ENCODE measurements around the gene SPEM2. TPM values are rescaled to one million over a fixed set of nuclear protein-coding genes. Genes with fewer than 3 reads are reported as not detected.

The SPEM2 gene
- total and polyA plus RNA-seq, 7 donors = 0.03 TPM; not detected in 6

DNA sequence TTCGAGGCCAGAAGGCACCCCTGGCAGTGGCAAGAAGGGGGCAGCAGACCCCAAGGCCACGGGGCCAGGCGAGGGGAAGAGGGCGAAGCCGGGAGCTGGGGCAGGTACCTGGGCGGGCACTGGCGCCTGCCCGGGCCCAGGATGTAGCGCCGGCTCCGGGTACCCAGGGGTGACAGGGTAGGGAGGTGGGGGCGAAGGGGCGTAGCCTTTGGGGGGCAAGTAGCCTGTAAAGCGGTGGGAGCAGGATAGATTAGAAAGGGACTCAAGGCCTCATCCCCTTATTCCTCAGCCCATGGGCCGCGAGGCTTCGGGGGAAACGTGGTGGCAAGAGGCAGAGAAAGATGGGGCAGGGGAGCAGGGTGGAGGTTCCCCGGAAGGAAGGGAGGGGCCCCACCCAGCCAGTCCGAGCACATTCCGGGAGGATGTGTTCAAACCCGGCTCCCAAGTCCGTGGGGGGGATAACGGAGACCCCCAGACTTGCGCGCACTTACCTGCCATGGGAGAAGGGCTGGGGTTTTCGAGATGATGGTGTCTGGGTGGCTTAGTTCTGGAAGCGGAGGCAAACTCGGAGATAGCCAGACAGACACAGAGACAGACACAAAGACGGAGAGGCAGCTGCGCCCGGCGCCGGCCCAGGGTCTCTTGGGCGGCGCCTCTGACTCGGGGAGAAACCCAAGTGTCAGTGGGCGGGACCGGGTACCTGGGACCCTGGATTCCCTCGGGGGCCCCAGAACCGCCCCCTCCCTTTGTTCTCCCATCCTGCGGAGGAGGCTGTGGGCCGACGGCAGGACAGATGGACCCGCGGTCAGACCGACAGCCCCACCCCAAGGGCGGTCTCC, 31.6 kb upstream of the SPEM2 start:
- no peaks in the 10 kb centered on the region for H3K27me3 ChIP-seq (ENCODE audit: insufficient read depth in 3 of 3, low read length in 2 of 3)
- H3K27ac ChIP-seq = peak overlapping the region; percentile 91
- ATAC-seq = peak in 3 of 4 donors; percentile 3 to 36 (median 30)
- DNase-seq = peak in 1 of 2 donors; percentile 49
- WGBS, 3 donors = 14 to 19% (median 15%) methylated on average over 35 to 48 of the region's 48 CpGs
- TF ChIP-seq, protein P1, sequence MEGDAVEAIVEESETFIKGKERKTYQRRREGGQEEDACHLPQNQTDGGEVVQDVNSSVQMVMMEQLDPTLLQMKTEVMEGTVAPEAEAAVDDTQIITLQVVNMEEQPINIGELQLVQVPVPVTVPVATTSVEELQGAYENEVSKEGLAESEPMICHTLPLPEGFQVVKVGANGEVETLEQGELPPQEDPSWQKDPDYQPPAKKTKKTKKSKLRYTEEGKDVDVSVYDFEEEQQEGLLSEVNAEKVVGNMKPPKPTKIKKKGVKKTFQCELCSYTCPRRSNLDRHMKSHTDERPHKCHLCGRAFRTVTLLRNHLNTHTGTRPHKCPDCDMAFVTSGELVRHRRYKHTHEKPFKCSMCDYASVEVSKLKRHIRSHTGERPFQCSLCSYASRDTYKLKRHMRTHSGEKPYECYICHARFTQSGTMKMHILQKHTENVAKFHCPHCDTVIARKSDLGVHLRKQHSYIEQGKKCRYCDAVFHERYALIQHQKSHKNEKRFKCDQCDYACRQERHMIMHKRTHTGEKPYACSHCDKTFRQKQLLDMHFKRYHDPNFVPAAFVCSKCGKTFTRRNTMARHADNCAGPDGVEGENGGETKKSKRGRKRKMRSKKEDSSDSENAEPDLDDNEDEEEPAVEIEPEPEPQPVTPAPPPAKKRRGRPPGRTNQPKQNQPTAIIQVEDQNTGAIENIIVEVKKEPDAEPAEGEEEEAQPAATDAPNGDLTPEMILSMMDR (IDR thresholded peaks at IDR 0.05) = no peak
- intact Hi-C loops (cut with DNase I) = loop anchor here (5.0 kb wide), 3 partner anchors 37 to 93 kb away; partner anchors contain the start of genes KCTD11 (in 1 of the 2) and TMEM95 (in 1 of the 2)
- peaks cover 3 to 38% of the 10 kb centered on the region in 2 donors for H3K36me3 ChIP-seq (ENCODE audit: insufficient read depth in 1 of 2, low read depth in 1 of 2)
- no peaks in the 10 kb centered on the region for H3K9me3 ChIP-seq
- H3K4me3 ChIP-seq = peak overlapping the region; percentile 95
- H3K4me1 ChIP-seq = no peaks in the 10 kb centered on the region

DNA sequence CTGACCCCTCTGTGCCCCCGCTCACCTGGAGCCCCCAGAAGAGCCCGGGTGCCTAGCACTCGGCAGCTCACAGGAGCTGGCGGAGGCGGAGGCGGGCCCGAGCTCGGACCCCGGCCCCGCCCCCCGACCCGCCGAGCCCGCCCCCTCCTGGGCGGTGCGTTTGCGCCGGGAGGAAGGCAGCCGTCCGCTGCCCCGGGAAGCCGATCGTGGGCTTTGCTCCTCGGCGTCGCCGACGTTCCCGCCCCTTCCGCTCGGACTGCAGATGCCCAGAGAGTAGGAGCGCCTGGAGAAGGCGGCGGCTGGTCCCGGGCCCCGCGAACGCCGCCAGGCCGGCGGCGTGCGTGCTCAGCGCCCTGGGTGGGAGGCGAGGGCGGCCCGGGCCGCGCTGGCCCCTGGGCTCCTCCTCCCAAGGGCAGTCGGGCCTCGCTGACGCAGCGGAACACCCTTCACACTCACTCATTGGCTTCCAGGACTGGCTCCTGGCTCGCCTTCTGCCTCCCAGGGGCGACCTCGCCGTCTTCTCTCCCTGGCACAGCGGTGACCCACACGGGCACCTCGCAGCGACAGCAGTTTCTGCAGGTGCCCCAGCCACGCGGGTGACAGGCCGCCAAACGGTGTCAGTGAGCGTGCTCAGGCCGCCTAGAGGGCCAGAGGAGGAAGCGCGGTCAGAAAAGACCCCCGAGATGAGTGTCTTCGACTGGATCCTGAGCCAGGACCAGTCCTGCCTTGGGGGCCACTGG, 30.8 kb upstream of the SPEM2 start, which contains the start of gene PLSCR3:
Gene PLSCR3 (minus strand): TSS at position 74 of the 740 bp plus-strand sequence. CDS start 415 bp downstream, outside the sequence.
- Histone ChIP-seq H3K4me3 (peak within 1 kb of the TSS; percentile 95), H3K27ac (peak within 1 kb of the TSS; percentile 91), H3K4me1 (no peaks in the 10 kb centered on the region), H3K36me3 (ENCODE audit: insufficient read depth in 1 of 2, low read depth in 1 of 2) (peaks cover 3 to 30% of the 10 kb centered on the region in 2 donors), H3K27me3 (ENCODE audit: insufficient read depth in 3 of 3, low read length in 2 of 3) (no peaks in the 10 kb centered on the region), H3K9me3 (no peaks in the 10 kb centered on the region)
- WGBS, 3 donors = 0 to 1% (median 1%) methylated on average over 55 to 71 of the region's 71 CpGs
- TF ChIP-seq, protein P1 (IDR thresholded peaks at IDR 0.05) = no peak
- intact Hi-C loops (cut with DNase I) = loop anchor here (5.0 kb wide), 4 partner anchors 37 to 93 kb away; partner anchors contain the start of genes KCTD11 (in 1 of the 2) and TMEM95 (in 1 of the 2)
- DNase-seq (peak; percentile 89 to 92), ATAC-seq (peak; percentile 89 to 91 (median 90))

DNA sequence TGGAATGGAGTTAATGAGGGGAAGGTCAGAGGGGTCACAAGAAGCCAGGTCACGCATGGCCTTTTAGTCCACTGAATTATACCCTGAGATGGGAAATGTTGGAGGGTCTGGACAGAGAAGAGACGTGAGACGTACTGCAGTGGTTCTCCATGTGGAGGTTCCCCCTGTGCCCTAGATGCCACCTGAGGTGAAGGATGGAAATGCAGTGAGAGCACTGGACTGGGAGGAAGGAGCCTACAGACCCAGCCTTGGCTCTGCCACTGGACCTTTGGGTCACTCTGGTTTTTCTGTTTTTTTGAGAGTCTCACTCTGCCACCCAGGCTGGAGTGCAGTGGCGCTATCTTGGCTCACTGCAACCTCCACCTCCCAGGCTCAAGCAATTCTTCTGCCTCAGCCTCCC, 29.3 kb upstream of the SPEM2 start:
- Histone ChIP-seq H3K9me3 (no peaks in the 10 kb centered on the region), H3K27ac (no peak overlapping the region), H3K36me3 (ENCODE audit: insufficient read depth in 1 of 2, low read depth in 1 of 2) (peaks cover 0 to 17% of the 10 kb centered on the region in 2 donors), H3K4me1 (no peaks in the 10 kb centered on the region), H3K27me3 (ENCODE audit: insufficient read depth in 3 of 3, low read length in 2 of 3) (no peaks in the 10 kb centered on the region), H3K4me3 (no peak overlapping the region)
- 76 to 94% (median 81%) methylated on average over 4 of the region's 4 CpGs for WGBS, 3 donors
- intact Hi-C loops (cut with DNase I) = loop anchor here in 1 of 2 donors (5.0 kb wide), 1 partner anchor 46 kb away; no protein-coding TSS in a partner anchor
- TF ChIP-seq, protein P1 (IDR thresholded peaks at IDR 0.05) = no peak
- DNase-seq = no peak
- ATAC-seq = no peak

DNA sequence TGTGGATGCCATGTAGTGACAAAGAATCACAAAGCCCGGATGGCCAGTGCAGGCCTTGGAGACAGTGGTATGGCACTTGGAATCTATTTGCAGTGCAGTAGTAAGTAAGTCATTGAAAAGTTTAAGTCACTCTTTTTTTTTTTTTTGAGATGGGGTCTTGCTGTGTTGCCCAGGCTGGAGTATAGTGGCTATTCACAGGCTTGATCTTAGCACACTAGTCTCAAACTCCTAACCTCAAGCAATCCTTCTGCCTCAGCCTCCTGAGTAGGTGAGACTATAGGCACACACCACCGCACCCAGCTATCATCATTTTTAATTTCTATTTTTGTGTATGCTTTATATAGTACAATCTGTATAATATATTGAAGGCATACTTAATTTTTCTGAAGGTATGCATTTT, 26.8 kb upstream of the SPEM2 start:
- WGBS, 3 donors = 66 to 95% (median 69%) methylated on average over 2 of the region's 2 CpGs
- intact Hi-C loops (cut with DNase I) = loop anchor here in 1 of 2 donors (5.0 kb wide), 1 partner anchor 44 kb away; no protein-coding TSS in a partner anchor

More for the DNA sequence above, 26.8 kb upstream of the SPEM2 start:
- no peak overlapping the region for H3K27ac ChIP-seq
- DNase-seq (no peak), ATAC-seq (no peak)
- no peaks in the 10 kb centered on the region for H3K27me3 ChIP-seq (ENCODE audit: insufficient read depth in 3 of 3, low read length in 2 of 3)
- TF ChIP-seq, protein P1 (IDR thresholded peaks at IDR 0.05) = no peak
- peaks cover 0 to 7% of the 10 kb centered on the region in 2 donors for H3K36me3 ChIP-seq (ENCODE audit: insufficient read depth in 1 of 2, low read depth in 1 of 2)
- H3K4me1 ChIP-seq = peaks cover 9% of the 10 kb centered on the region
- H3K9me3 ChIP-seq = no peaks in the 10 kb centered on the region
- H3K4me3 ChIP-seq = no peak overlapping the region
